HG02973 (cell line): ENCODE measurements around the gene ARL11.

Experiments used
- ATAC-seq: cut with Tn5 transposase; IDR thresholded peaks from one replicate; pipeline ENCODE4 v1.9.1; 2021; ENCODE audit warnings: moderate library complexity; ENCODE audit not compliant: unreplicated experiment

ARL11 gene

DNA sequence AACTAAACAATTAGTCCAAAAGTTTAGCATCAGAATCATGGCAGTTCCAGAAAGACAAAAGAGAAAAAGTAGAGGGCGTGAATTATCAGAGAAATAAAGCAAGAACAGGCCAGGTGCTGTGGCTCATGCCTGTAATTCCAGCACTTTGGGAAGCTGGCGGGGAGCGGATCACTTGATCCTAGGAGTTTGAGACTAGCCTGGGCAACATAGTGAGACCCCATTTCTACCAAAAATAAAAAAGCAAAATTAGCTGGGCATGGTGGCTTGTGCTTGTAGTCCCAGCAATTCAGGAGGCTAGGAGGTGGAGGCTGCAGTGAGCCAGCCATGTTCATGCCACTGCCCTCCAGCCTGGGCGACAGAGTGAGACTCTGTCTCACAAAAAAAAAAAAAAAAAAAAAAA lies 18.4 kb downstream of the ARL11 start:
- no peak for ATAC-seq

DNA sequence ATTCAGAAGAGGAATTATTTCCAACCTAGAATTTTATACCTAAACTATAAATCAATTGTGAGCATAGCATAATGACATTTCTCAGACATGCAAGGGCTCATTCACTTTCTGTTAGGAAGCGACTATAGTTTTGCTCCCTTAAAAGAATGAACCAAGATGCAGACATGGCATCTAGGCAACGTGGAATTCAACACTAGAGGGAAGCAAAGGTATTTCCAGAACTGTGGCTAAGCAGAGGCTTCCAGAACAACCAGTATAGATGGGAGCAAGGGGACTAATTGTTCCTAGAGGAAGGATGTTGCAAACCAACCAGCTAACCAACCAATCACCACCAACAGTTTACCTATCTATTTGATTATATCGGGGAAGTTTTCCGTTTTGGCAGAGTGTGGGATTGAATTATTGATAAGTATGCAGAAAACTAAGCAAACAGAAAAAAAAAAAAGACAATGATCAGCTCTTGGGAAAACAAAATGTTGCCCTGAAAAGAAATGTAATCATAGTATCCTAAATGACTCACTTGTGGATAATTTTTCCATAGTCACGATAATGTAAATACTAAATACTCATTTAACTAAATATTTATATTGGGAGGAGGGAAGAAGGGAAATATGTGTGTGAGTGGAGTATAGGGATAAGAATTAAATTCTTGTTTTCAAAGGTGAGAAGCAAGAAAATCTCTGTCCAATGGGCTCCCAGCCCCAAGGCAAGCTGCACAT lies 21.1 kb downstream of the ARL11 start:
- no peak for ATAC-seq

GRCh38 chr13:49649963-49650312 lies 21.6 kb downstream of the ARL11 start:
- ATAC-seq = no peak

- no peak for ATAC-seq
These were observed 23.5 kb downstream of the ARL11 start for GRCh38 chr13:49651570-49652354.

- ATAC-seq = no peak
These were observed 24.3 kb downstream of the ARL11 start for GRCh38 chr13:49652355-49653305.

DNA sequence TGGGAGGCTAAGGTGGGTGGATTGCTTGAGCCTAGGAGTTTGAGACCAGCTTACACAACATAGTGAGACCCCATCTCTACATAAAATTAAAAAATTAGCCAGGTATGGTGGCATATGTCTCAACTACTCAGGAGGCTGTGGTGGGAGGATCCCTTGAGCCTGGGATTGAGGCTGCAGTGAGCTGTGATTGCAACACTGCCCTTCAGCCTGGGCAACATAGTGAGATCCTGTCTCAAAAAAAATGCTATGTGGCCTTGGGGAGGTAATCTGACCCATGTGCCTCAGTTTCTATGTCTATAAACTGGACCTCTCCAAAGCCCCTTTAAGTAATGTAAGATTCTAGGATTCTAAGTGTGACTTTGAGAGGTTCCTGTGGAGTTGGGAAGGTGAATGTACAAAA lies 25.2 kb downstream of the ARL11 start:
- no peak for ATAC-seq

DNA sequence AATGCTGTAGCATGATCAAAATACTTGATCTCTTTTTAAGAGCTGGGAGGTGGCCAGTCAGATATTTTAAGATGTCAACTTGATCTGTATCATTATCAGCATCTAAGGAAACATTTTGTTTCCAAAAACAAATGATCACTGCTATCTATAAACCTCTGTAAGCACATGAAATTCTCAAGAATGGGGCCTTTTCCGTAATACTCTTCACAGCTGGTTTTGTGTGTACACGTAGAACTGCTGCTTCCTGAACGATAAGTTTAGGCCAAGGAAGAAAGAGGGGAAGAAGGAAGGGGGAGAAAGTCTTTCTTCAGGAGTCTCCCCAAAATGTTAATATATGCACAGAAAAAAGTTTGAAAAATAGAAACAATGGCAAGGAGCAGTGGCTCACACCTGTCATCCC lies 25.7 kb downstream of the ARL11 start:
- ATAC-seq = no peak

DNA sequence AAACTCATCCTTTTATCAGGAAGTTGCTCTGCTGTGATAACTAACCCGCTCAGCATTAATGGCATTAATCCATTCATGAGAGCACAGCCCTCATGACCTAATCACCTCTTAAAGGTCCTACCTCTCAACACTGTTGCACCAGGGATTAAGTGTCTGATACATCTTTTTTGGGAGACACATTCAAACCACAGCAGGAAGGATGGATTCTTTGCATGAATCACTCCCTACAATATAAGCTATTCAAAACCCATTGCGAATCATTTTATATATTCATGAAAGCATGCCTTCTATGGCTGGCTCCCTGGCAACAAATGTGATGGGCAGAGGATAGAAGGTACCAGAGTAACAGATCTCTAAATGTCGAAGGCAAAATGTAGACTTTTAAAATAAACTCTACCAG lies 27.6 kb downstream of the ARL11 start:
- no peak for ATAC-seq

DNA sequence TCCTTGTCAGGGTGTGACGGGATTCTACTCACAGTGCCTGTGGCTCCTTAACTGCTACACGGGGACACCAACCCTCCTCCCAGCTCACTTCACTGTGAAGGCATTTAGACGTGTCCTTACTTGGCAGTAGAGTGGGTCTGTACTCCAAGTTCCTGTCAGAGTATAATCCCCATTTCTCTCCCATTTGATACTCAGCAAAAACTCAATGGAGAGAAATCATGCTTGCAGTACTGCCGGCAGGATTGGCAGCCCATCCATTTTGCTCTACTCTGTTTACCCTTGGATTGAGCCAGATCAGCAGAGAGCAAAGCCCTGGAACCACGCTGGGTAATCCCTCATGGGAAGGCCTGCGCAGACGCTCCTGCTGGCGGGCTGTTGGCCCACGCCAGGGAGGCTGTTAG lies 28.9 kb downstream of the ARL11 start:
- ATAC-seq = no peak

DNA sequence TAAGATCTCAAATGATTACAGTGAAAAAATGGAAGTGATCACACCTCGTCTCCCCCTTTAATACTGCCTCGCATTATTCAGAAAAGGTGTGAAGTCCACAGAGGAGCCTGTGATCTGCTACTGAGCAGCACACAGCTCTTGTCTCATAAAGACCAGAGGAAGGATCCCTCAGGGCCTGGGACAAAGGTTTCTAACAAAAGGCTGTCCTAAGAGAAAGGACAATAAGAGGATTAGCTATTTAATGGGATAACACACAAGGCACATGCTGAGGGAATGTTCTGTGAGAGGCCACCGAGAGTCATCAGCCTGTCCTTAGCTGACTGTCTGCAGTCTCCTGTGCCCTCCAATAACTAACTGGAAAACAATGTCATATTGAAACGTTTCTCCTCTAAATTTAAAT lies 36.3 kb downstream of the ARL11 start:
- no peak for ATAC-seq

GRCh38 chr13:49667773-49668172 lies 39.5 kb downstream of the ARL11 start:
- no peak for ATAC-seq

- no peak for ATAC-seq
These were observed 41.5 kb downstream of the ARL11 start for GRCh38 chr13:49669735-49670309.

DNA sequence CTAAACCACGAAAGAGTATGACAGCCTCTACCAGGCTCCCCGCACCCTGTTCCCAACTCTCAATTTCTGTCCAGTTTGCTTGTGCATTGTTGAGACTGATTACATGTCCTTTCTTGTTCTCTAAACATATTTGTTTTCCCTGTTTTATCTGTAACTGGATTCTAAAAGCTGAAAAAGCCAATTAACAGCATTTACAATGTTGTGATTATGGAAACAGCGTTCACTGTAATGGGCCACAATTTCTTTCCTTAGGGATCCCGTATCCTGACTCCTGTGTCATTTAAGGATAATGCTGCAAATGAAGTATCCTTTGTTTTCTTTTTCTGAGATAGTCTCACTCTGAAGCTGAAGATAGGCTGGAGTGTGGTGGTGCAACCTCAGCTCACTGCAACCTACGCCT lies 42.5 kb downstream of the ARL11 start:
- ATAC-seq = no peak

DNA sequence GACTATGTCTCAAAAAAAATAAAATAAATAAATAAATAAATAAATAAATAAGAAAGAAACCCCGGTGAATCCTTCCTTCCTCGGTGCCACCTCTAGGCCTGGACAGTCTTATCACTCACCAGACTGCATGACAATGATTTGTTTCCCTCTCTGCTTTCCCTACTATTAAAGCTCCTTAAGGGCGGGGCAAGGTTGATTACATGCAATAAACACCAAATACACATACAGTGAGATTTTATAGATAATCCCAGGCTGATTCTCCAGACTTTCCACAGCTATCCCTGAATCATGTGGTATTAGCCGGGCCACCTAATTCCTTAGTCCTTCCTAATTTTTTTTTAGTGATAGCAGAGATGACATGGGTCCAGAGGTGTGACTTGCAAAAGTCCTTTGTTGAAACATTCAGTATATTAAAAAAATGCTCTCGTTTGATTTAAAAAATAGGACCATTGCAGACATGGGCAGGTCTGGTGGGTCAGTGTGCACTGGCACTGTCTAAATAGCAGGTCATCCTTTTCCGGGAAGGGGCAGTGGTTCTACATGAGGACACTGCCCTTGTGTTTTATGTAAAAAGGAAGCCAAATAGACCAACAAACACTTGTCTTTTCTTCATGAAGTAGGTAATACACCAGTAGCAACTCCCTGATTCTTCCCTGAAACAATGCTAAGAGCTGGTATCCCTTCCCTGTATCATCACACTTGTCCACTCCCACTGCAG lies 48.4 kb downstream of the ARL11 start:
- ATAC-seq = no peak

DNA sequence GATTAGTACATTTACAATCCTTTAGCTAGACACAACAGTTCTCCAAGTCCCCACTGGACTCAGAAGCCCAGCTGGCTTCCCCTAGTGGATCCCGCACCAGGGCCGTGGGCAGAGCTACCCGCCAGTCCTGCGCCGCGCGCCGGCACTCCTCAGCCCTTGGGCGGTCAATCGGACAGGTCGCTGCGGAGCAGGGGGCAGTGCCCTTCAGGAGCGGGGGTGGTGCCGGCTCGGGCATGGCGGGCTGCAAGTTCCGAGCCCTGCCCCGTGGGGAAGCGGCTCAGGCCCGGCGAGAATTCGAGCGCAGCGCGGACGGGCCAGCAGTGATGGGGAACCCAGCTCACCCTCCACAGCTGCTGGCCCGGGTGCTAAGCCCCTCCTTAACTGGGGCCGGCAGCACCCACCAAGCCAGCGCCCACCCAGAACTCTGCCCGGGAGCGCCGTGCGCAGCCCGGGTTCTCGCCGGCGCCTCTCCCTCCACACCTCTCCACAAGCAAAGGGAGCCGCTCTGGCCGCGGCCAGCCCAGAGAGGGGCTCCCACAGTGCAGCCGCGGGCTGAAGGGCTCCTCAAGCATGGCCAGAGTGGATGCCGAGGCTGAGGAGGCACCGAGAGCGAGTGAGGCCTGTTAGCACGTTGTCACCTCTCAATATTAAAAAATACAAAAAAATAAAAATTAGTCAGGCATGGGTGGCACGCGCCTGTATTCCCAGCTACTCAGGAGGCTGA lies 50.0 kb downstream of the ARL11 start:
- no peak for ATAC-seq

- ATAC-seq = no peak
These were observed 50.9 kb downstream of the ARL11 start for GRCh38 chr13:49679246-49679645.

DNA sequence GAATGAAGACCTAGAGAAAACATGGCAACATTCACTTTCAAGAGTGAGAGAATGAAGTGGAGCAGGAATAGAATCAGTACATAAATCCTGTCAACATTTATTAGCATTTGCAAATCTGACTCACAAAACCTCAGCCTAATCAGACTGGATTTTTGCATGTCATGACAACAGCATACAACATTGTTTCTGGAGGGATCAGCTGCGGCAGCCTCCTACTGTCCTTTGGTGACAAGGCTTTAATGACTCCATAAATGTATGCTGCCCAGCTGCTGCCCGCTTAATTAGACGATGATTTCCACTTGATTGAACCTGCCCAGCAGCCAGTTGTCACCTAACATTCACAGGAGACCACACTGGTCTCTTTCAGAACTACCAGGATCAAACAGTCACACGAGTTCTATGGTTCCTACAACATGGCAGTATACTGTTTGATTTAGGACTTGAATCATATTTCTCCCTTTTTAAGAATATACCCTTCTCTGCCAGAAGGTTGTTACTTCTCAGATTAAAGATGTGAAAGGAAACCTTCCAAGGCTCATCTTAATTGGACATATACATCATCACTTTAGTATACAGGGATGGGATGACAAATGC lies 53.6 kb downstream of the ARL11 start:
- ATAC-seq = no peak
